Measurements from ENCODE around the gene CAPN12. TPM values are rescaled to one million over a fixed set of nuclear protein-coding genes. Genes with fewer than 3 reads are reported as not detected.

The CAPN12 gene
- total and polyA plus RNA-seq, 2 experiments from 2014 or later = 19.1 to 20.5 TPM

- DNase-seq (ENCODE audit: low spot score) (no peak), ATAC-seq (peak; percentile 14)
- peaks cover 5% of the 10 kb centered on the region; the same call in 1 of the 3 replicates for H3K9me3 Mint-ChIP-seq
- peak overlapping the region; percentile 44; the same call in 1 of the 3 replicates for H3K4me3 Mint-ChIP-seq
- Histone ChIP-seq H3K4me1 (ENCODE audit: insufficient read depth) (peaks cover 51% of the 10 kb centered on the region), H3F3A (replicated peaks; ENCODE audit: low read depth) (peaks cover 21% of the 10 kb centered on the region; the same call in 1 of the 2 replicates), H3K4me2 (peak overlapping the region; percentile 66), H3K36me3 (ENCODE audit: insufficient read depth) (no peaks in the 10 kb centered on the region; the same call in 1 of the 2 replicates), H3K9me2 (ENCODE audit: insufficient read depth) (no peaks in the 10 kb centered on the region), H3K79me2 (replicated peaks; ENCODE audit: insufficient read depth) (peaks cover 93% of the 10 kb centered on the region), H3K27ac (ENCODE audit: low read depth) (peak overlapping the region; percentile 99), H4K20me1 (replicated peaks; ENCODE audit: insufficient read depth) (peaks cover under 1% of the 10 kb centered on the region; the same call in 1 of the 2 replicates), H3K27me3 (ENCODE audit: insufficient read depth) (no peaks in the 10 kb centered on the region), H2AFZ (no peak overlapping the region), H3K4me3 (no peak overlapping the region)
- peak overlapping the region; percentile 99 for H3K27ac Mint-ChIP-seq
- peaks cover 17% of the 10 kb centered on the region for H3K27me3 Mint-ChIP-seq (ENCODE audit: insufficient read depth, low read depth, poor library complexity)
- peaks cover 46% of the 10 kb centered on the region for H3K36me3 Mint-ChIP-seq (ENCODE audit: low read depth)
- peaks cover 72% of the 10 kb centered on the region for H3K4me1 Mint-ChIP-seq
- no peak for TF ChIP-seq ETS1 (IDR thresholded peaks at IDR 0.05)
- no peak for TF ChIP-seq NANOG (IDR thresholded peaks at IDR 0.05; ENCODE audit: borderline replicate concordance)
- no peak for TF ChIP-seq STAT1 (IDR thresholded peaks at IDR 0.05; ENCODE audit: unreplicated experiment)
- TF ChIP-seq EZH2phosphoT487 (IDR thresholded peaks at IDR 0.05; ENCODE audit: unreplicated experiment) = no peak
- TF ChIP-seq JUNB (IDR thresholded peaks at IDR 0.05; ENCODE audit: unreplicated experiment) = no peak
- no peak for TF ChIP-seq CREB1 (CRISPR knock-in tag; IDR thresholded peaks at IDR 0.05; ENCODE audit: low read depth)
- no peak for TF ChIP-seq ZNF331 (CRISPR knock-in tag; IDR thresholded peaks at IDR 0.05; ENCODE audit: low read depth)
- TF ChIP-seq ZNF462 (CRISPR knock-in tag; IDR thresholded peaks at IDR 0.05) = no peak
- TF ChIP-seq POLR2AphosphoS5 (IDR thresholded peaks at IDR 0.05; ENCODE audit: low read depth) = no peak
- no peak for TF ChIP-seq REST (IDR thresholded peaks at IDR 0.05; ENCODE audit: unreplicated experiment)
- no peak for TF ChIP-seq EZH2 (IDR thresholded peaks at IDR 0.05; ENCODE audit: low read depth, unreplicated experiment)
- TF ChIP-seq ZNF114 (CRISPR knock-in tag; IDR thresholded peaks at IDR 0.05) = no peak
These were observed 60.0 kb downstream of the CAPN12 start for GRCh38 chr19:38684078-38684861.
